GM10266 (cell line): Measurements from ENCODE around the gene PSMC3IP.
"Not testable (repeated sequence)": the region's sequence is repeated elsewhere in the genome, so short reads cannot be mapped to it uniquely, and the experiment has no call there.

ENCODE experiments used
- DNase-seq: peaks from one replicate; pipeline ENCODE4 v3.0.0; 2012; ENCODE audit errors: extremely low spot score
- CTCF ChIP-seq: IDR thresholded peaks from 2 replicates; pipeline ENCODE4 v1.5.1; 2012; ENCODE audit warnings: mild to moderate bottlenecking, low read depth; ENCODE audit not compliant: control insufficient read depth, insufficient read depth; ENCODE audit errors: missing control alignments

Gene PSMC3IP

GRCh38 chr17:42555122-42555622 is 22.4 kb downstream of the PSMC3IP start:
- TF ChIP-seq CTCF = no peak
- no peak for DNase-seq

- no peak for TF ChIP-seq CTCF
- DNase-seq = peak; percentile 92
Observed at GRCh38 chr17:42554250-42555121, 23.0 kb downstream of the PSMC3IP start.

GRCh38 chr17:42553866-42554249 is 23.7 kb downstream of the PSMC3IP start:
- TF ChIP-seq CTCF = peak; percentile 0

GRCh38 chr17:42553161-42553818 is 24.2 kb downstream of the PSMC3IP start:
- DNase-seq = no peak
- no peak for TF ChIP-seq CTCF

More at GRCh38 chr17:42553866-42554249, 23.7 kb downstream of the PSMC3IP start:
- DNase-seq = no peak

- not testable (repeated sequence) for DNase-seq
Observed at GRCh38 chr17:42552736-42553135, 24.8 kb downstream of the PSMC3IP start, which contains the start of gene HSD17B1. HSD17B1 (plus strand) TSS chr17:42552923; CDS start chr17:42552934, 11 bp downstream.

- DNase-seq = no peak
- no peak for TF ChIP-seq CTCF
Observed at GRCh38 chr17:42548993-42549755, 28.4 kb downstream of the PSMC3IP start.
